ENCODE measurements around the gene NRXN3.

Gene NRXN3

DNA sequence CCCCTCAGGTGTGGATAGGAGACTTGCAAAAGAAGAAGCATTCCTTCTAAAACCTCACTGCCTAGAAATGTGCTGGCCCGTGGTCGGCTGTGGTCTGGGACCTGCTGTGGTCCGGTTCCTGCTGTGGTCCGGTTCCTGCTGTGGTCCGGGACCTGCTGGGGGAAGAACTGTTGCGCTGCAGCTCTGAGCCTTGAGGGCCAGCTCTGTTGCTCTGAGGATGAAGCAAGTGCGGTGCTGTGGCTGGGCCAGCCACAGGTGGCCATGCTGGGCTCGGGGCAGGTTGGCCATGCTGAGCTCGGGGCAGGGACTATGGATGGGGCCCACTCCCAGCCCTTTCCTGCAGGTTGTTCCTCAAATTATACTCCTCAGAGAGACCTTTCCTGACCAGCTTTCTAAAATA, 5.2 kb downstream of the NRXN3 start:
- FAIRE-seq: no peak

DNA sequence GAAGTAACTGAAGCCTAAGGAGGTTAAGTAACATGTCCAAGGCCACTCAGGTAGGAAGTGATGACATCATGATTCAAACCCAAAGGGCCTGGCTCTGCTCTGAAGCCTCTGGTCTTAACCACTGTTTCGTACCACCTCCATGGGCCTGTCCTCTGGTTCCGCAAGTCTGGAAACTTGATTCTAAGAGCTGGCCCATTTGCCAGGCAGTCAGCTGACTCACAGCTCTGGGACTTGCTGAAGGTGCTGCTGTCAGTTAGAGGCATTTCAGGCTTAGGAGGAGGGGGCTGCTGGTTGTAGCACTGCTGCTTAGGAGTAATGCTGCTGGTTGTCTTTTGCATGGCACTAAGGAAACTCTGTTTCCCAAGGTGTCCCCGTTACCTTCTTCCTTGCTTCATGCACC, 7.9 kb downstream of the NRXN3 start:
- FAIRE-seq: no peak

DNA sequence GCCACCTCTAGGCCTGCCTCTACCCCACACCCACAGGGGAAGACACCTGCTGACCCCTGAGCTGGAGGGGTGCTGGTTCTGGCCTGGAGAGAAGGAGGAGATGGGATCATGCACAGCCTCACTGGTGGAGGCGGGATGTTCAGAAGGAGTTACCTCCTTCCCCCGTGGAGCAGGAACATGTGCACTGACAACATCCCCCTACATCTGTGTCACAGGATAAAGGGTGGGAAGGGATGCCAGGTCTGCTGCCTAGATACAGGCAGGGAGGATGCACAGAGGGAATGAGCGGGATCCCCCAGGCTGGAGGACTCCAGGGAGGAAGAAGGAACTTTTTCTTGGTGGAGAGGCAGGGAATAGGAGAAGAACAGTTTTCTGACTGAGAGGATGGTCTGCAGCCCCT, 8.8 kb downstream of the NRXN3 start:
- FAIRE-seq: no peak

DNA sequence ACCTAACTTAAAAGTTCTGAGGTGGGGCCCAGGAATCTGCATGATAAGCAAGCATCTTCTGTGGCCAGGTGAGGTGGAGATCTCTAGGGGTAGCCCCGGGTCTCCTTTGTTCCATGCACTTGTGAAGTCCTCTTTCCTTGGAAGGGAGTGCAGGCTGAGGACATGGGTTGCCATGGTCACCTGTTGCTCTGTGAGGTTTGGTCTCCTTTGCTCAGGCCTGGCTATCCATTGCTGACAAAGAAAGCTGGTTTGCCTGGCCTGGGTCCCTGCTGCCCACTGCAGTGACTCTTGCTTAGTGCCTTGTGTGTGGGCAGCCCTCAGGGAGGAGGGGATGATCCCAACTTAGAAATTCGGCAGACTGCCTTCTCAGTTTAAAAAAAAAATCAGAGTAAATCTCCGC, 11.1 kb downstream of the NRXN3 start:
- no peak for FAIRE-seq

DNA sequence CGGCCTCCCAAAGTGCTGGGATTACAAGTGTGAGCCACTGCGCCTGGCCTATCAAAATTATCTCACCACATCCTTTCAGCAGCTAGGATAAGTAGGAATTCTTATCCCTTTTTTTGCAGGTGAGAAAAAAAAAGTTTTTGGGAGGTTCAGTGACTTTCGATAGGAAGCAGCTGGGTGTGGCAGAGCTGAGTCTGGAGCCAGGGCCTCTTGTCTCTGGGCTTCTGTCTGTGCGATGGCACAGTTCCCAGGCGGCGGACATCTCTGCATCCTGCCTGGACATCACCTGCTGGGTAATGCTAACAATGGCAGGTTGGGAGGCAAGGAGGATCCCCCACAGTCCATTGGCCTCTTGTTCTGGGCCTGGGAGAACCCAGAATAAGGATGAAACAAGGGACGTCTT, 12.5 kb downstream of the NRXN3 start:
- FAIRE-seq: no peak

DNA sequence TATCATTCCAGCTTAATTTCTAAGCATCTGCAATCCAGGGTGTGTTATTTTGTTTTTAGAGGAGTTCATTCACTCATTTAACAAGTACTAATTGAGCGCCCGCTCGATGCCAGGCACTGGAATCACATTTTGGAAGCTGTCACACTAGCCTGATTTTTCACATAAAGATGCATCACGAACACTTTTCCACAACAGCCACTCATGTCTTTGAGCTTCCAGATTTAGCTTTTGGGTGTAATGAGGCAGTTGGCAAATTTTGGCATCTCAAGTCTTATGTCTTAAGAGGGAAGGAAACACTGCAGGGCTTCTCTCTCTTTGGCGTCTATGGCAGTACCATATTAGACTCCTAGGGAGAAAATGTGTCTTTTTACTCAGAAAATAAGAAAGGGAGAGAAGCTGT, 14.0 kb downstream of the NRXN3 start:
- FAIRE-seq: no peak

DNA sequence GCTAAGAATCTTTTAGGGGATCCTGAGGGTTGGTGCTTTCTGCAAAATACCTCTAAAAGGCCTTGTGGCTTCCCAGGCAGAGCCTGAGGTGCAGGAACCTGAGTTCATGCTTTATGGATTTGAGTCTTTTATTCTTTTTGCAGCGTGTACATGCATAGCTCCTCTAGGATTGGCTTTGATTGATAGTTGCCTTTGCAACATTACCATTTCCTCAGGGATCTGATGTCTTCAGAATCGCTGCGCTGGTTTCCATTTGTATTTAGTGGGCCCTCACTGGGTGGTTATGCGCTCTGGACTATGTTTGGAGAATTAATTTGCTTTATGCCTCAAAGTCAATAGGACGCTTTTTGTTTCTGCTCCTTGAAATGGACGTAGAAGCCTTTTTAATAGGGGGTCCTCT, 16.1 kb downstream of the NRXN3 start:
- FAIRE-seq: no peak

DNA sequence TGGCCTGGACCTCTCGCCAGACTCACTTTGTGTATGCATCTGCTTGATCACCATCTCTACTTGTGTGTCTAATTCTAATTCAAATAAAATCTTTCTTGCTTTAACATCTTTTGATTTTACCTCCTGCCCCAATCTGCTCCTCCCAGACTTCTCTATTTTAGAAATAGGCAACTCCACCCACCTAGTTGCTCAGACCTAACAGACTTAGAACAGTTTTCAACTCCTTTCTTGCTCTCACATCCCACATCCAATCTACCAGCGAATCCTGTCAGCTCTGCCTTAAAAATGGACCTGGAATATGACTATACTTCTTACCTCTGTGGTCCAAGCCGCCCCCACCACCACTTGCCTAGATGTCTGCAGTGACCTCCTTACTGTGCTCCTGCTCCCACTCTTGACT, 18.7 kb downstream of the NRXN3 start:
- FAIRE-seq: no peak

DNA sequence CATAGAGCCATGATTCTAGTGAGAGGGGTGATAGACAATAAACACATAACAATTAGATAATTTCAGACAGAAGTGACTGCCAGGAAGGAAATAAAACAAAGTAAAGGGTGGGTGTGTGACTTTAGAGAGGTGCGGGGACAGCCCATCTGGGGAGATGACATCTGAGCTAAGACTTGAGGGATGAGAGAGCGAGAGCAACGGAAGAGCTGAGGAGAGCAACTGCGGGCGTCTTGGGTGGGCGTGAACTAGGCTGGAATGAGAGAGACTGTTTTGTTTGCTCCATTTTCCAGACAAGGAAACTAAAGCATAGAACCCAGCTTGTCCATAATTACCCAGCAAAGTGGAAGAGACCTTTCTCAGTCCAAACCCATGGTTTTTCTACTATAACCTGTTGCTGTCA, 25.3 kb downstream of the NRXN3 start:
- no peak for FAIRE-seq

DNA sequence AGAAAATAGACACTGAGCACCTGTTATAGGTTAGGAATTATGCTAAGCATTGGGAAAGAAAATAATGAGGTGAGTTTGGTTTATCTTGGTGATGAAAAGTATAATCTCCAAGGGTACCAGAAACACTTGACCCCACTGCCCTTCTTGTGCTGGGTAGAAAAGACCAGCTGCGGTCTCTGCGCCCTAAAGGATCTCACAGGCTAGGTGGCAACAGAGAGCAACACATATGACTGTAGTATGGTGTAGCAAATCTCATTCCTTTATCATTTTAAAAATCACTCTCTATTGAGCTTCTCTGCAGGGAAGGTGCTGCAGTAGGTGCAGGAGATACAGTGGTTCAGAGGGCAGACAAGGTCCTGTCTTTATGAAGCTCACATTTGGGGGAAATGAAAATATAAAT, 26.1 kb downstream of the NRXN3 start:
- FAIRE-seq: no peak

DNA sequence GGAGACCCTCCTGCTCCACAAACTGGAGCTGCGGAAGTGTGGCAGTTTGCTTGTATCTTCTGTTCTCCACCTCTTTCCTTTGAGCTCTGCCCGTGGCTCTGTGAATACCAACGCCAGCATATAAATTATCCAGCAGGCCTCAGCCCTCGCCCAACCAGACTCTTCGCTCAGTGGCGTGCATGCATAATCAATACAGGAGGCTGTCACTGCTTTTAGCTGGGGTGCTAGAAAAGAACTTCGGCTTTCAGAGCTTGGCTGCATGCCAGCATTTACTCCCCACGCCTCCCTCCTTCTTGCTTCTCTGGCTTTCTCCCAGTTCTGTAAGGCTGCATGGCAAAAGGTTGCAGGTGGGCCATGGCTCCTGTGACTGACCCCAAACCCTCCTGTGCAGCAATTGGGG, 26.9 kb downstream of the NRXN3 start:
- FAIRE-seq: no peak

DNA sequence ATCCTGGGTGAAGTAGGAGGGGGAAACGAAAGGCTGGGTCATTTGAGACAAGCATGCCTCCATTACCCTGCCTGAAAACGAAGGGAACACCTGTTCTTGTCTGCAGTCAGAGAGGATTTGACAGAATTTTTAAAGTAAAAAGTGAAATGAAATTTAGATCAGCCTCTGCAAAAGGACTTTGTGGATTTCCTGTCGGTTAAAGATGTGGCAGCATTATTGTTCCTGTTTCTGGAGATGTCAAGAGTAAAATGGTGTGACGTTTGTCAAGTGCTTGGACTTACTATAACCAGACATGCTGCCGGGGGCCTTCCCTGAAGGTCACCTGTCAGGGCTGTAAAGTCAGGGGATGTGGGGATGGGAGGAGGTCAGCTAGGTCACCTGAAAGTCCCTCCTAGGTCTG, 32.0 kb downstream of the NRXN3 start:
- FAIRE-seq: no peak

DNA sequence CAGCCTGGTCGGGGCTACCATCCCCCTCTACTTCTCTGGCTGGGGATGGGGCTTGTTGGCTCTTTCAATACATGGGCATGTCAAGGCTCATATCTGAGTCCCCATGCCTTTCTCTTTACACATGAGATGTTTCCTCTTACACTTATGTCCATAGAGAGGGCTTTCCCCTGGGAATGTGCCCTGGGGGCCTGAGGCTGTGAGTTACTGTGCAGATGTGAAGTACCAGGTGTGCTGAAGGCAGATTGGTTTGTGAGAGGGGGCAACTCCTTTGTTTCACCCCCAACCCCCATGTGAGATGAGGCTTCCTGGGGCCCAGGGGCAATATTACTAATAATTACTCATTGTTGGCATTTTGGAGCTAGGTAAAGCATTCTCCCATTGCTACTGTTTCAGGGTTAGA, 32.8 kb downstream of the NRXN3 start:
- no peak for FAIRE-seq

DNA sequence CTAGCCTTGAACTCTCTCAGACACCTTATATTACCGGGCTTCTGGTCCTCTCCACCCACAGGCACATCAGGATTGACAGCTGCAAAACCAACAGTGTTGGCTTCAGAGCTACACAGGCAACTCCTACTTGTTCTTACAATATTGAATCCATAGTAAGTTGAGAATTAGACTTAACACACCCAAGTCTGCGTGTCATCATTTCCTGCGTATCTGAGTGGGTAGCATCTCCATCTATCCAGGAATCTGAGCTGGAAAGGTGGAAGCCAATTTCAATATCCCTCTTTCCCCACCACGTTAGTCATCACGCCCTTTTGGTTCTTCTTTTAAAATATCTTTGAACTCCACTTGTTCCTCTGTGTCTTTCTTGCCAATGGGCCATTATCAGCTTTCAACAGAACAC, 37.2 kb downstream of the NRXN3 start:
- no peak for FAIRE-seq

DNA sequence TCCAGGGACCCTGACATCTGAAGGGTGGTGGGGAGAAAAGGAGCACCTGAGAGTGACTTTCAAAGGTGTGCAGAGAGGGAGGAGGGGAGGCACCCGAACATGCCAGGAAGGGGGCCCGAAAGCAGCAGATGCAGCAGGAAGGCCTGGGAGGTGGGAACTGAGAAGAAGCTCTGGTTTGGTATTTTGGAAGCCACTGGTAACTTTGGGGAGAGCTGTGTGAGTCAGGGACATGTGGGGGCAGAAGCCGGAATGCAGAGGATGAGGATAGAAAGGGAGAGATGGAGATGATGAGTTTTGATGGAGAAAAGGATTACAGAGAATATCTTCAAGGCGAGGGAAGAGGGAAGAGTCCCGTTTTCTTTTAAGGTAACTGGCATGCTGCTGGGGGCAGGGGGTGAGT, 50.1 kb downstream of the NRXN3 start:
- FAIRE-seq: no peak

DNA sequence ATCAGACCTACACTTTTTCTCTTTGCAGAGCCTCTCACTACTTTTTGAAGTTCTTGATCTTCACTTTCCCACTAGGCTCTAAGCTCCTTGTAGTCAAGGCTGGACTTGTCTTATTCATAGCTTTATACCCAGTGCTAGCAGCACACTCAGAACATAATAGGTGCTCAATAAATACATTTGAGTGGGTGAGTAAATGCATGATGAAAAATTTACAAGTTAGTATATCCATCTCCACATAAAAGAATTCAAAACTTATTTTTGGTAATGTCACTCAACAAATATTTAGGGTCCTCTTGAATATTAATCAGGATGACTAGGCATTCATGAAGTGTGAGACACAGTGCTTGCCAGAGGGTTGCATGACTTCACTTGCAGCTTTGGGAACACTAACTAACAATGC, 52.6 kb downstream of the NRXN3 start:
- no peak for FAIRE-seq

DNA sequence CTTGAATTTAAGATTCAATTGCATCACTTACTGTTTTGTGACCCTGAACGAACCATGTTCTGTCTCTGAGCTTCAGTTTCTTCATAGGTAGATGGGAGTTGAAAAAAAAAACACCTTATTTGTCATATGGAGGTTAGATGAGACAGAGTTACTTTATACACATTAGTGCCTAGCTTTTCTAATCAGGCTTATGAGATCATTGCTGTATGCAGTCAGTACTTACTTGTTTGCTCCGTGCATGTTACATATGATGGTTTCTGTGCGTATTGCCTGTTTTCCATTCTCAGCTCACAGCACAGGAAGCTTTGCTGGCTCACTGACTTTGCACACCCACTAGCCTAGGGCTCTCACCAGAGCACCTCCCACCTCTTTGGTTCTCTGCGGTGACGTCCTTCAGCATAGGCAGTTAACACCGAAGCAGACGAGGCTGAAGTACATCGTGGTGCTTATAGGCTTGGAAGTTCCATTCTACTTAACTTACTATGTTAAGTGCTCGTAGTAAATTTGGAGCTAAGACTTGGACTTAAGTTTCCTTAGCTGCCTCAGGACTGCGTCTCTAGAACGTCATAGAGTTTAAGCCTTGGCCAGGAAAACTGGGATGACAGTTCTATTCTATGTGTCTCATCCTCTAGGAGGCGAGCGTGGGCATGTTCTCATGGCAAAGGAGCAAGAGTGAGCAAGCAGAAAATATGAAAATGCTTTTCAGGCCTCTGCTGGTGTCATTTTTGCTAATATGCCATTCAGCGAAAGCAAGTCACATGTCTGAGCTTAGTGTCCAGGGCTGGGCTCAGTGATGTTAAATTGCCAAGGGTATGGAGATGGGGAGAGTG, 57.3 kb downstream of the NRXN3 start:
- FAIRE-seq: no peak

DNA sequence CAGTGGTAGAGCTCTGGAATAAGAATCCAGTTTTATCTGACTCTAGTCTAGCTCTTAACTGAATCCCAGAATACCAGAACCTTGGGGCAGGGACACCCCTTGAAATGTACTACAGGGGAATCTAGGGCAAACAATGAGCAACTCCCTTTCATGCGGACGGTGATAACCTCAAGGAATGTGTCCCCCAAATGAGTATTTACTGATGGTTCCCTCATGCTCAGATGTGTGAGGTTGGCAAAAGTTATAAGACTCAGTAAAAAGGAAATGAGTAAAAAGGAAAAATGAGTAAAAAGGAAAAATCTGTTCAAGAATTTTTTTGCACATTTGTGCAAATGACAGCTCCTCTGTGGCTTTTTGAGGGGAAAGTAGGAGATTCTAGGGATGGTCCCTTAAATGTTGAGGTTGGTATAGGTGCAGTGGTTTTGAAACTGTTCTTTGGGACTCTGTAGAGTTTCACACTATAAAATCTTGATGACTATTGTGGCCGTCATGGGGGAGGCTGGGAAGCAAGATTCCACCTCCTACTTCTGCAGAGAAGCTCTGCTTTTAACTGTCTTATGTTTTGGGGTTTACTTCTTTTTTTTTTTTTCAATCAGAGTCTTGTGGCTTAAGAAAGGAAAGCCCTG, 58.6 kb downstream of the NRXN3 start:
- FAIRE-seq: no peak

DNA sequence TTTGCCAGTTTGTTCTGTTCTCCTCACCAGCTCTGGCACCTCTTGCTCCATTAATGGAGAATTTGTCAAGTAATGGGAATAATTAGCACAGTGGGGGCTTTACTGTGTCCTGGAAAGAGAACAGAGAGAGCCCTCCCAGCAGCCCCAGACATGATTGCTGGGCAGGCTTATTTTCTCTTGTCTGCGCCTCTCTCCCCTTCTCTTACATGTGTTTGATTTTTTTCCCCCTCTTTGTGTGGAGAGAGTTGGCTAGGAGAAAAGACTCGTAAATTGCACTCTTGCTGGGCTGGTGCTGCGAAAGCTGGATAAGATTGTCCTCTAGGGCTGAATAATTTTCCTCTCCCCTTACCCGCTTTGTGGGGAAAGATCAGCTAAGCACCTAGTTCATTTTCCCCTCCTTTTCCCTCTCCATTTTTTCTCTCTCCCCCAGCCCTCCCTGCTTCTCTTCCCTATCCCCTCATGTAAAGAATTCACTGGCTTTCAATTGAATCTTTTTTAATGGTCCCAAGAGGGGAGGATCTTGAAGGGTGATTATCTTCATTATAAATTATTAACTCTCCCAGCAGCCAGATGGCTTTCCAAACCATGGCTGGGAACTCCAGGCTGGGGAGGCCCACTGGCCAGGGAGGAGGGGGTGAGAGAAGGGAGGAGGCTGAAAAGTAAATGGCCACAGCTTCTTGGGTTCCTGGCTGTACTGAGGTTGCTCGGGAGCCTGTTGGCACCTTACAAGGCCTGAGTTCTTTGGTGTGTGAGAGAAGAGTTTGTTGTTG, 62.2 kb downstream of the NRXN3 start:
- FAIRE-seq: no peak

DNA sequence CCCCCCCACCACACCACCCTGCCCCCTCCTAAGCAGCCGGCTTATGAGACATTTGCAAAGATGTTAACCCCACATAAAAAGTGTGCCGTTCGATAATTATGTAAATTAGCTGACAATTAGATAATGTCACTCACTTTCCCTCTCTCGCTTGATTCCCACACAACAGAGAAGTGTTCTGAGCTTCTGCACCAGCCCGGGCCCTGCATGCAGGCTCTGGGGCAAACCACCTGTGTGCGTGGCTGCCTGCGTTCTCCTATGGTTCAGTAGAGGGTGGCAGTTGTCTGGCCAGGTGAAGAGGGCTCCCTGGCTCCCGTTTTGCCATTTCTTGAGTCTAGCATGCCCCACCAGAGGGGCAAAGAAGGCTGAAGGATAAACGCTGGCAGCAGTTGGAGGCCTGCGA, 68.0 kb downstream of the NRXN3 start:
- FAIRE-seq: no peak

DNA sequence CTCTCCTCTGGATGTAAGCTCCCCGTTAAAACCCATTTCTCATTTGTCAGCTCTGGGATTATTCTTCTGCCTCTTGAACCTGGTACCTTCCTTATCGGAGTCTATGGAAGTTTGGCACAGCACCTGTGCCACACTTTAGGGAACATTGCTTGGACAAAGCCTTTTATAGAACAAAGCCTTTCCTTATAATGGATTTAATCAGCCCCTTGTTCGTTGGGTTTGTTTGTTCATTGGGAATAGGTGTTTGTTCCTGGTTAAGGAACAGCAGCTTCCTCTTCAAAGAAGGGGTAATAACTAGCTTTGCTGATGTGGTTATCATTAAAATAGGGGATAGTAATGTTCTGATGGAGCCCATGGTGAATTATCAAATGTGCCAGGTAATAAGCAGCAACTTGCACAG, 70.4 kb downstream of the NRXN3 start:
- no peak for FAIRE-seq

DNA sequence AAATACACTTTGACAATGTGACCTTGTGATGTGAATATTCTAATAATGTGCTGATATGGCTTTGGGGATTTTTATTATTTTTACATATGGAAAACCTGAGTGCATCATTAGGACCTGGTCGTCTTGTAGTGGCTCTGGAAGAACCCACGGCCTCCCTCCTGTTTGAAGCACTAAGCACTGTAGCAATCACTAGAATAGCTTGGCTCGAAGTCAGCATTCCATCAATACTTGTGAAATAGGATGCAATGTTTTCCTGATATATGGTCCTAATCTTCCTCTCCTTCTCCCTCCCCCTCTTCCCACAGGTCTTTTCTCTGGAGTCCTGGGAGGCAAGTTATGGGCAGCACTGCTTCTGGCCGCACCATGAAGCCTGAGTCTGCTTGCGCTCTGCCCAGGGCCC, 71.9 kb downstream of the NRXN3 start:
- no peak for FAIRE-seq

DNA sequence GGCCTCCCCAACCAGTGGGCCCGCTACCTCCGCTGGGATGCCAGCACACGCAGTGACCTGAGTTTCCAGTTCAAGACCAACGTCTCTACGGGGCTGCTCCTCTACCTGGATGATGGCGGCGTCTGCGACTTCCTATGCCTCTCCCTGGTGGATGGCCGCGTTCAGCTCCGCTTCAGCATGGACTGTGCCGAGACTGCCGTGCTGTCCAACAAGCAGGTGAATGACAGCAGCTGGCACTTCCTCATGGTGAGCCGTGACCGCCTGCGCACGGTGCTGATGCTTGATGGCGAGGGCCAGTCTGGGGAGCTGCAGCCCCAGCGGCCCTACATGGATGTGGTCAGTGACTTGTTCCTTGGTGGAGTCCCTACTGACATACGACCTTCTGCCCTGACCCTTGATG, 73.0 kb downstream of the NRXN3 start:
- no peak for FAIRE-seq

DNA sequence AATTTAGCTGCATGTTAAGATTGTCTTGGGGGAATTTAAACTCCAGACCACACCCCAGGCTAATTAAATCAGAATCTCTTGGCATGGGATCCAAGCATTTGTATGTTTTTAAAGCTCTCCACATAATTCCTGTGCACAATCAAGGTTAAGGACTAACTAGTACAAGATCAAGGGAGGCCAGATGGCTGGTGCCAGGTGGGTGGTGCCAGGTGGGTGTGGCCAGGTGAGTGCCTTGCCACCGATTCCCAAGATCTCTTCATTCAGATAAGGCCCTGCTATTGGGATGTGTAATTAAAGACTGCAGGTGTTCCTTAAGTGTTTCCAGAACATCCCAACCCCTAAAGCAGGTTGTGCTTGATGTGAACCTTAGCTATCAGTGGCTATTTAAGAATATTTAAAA, 75.1 kb downstream of the NRXN3 start:
- no peak for FAIRE-seq
